ENCODE results near the gene ENDOG.

- TF ChIP-seq, protein P1, sequence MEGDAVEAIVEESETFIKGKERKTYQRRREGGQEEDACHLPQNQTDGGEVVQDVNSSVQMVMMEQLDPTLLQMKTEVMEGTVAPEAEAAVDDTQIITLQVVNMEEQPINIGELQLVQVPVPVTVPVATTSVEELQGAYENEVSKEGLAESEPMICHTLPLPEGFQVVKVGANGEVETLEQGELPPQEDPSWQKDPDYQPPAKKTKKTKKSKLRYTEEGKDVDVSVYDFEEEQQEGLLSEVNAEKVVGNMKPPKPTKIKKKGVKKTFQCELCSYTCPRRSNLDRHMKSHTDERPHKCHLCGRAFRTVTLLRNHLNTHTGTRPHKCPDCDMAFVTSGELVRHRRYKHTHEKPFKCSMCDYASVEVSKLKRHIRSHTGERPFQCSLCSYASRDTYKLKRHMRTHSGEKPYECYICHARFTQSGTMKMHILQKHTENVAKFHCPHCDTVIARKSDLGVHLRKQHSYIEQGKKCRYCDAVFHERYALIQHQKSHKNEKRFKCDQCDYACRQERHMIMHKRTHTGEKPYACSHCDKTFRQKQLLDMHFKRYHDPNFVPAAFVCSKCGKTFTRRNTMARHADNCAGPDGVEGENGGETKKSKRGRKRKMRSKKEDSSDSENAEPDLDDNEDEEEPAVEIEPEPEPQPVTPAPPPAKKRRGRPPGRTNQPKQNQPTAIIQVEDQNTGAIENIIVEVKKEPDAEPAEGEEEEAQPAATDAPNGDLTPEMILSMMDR (IDR thresholded peaks at IDR 0.05), result no peak
- TF ChIP-seq POLR2A (IDR thresholded peaks at IDR 0.05) (no peak), EP300 (IDR thresholded peaks at IDR 0.05) (no peak), POLR2AphosphoS5 (IDR thresholded peaks at IDR 0.05) (no peak)
Measured at GRCh38 chr9:128773049-128773448, 45.3 kb upstream of the ENDOG start.
